Activated CD4-positive, alpha-beta T cell treated with anti-CD3 and anti-CD28 coated beads for 48 hours (primary cell): Measurements from ENCODE around the gene MPPED1.

Experiments
- DNase-seq: peaks from one replicate; pipeline ENCODE4 v3.0.0-alpha.2; 2020

Gene MPPED1

GRCh38 chr22:43529934-43530333 lies 118.1 kb downstream of the MPPED1 start:
- no peak for DNase-seq

GRCh38 chr22:43530349-43531201 lies 118.8 kb downstream of the MPPED1 start:
- no peak for DNase-seq

GRCh38 chr22:43531651-43532050 lies 119.8 kb downstream of the MPPED1 start:
- no peak for DNase-seq

- no peak for DNase-seq
Measured at GRCh38 chr22:43532301-43533155, 120.7 kb downstream of the MPPED1 start.

GRCh38 chr22:43533156-43533530 lies 121.3 kb downstream of the MPPED1 start:
- no peak for DNase-seq

- DNase-seq = no peak
Measured at GRCh38 chr22:43533656-43534428, 122.0 kb downstream of the MPPED1 start.

- DNase-seq = no peak
Measured at GRCh38 chr22:43534916-43535315, 123.1 kb downstream of the MPPED1 start.

- no peak for DNase-seq
Measured at GRCh38 chr22:43535336-43535735, 123.5 kb downstream of the MPPED1 start.

- no peak for DNase-seq
Measured at GRCh38 chr22:43535741-43536140, 123.9 kb downstream of the MPPED1 start.

- peak; percentile 8 for DNase-seq
Measured at GRCh38 chr22:43537019-43537585, 125.3 kb downstream of the MPPED1 start.

- no peak for DNase-seq
Measured at GRCh38 chr22:43539572-43540528, 128.0 kb downstream of the MPPED1 start.

GRCh38 chr22:43540529-43540923 lies 128.7 kb downstream of the MPPED1 start:
- DNase-seq = no peak

- no peak for DNase-seq
Measured at GRCh38 chr22:43541022-43541421, 129.2 kb downstream of the MPPED1 start.

GRCh38 chr22:43541462-43542407 lies 129.9 kb downstream of the MPPED1 start:
- no peak for DNase-seq

GRCh38 chr22:43542681-43543521 lies 131.1 kb downstream of the MPPED1 start:
- DNase-seq = no peak

GRCh38 chr22:43543522-43544288 lies 131.9 kb downstream of the MPPED1 start:
- DNase-seq = no peak

- no peak for DNase-seq
Measured at GRCh38 chr22:43544289-43544673, 132.5 kb downstream of the MPPED1 start.

- DNase-seq = no peak
Measured at GRCh38 chr22:43546186-43546585, 134.4 kb downstream of the MPPED1 start.
